Progenitor cell of endocrine pancreas (in vitro differentiated cells): Measurements from ENCODE around the gene JMJD6. TPM values are rescaled to one million over a fixed set of nuclear protein-coding genes. Genes with fewer than 3 reads are reported as not detected.

ENCODE experiments used
- DNase-seq: peaks from one replicate; pipeline ENCODE4 v3.0.0; 2021; ENCODE audit warnings: low spot score; ENCODE audit not compliant: unreplicated experiment
- H3K27ac Mint-ChIP-seq: 2 replicates; pipeline ENCODE4 v1.8.0; 2021; ENCODE audit warnings: mild to moderate bottlenecking, moderate library complexity, mixed read lengths
- H3K27me3 Mint-ChIP-seq: 2 replicates; pipeline ENCODE4 v1.8.0; 2021; ENCODE audit warnings: mixed read lengths
- H3K36me3 Mint-ChIP-seq: 2 replicates; pipeline ENCODE4 v1.8.0; 2022; ENCODE audit warnings: mixed read lengths; ENCODE audit not compliant: insufficient read depth
- H3K4me1 Mint-ChIP-seq: 2 replicates; pipeline ENCODE4 v1.8.0; 2021; ENCODE audit warnings: low read depth, mixed read lengths
- H3K4me3 Mint-ChIP-seq: 2 replicates; pipeline ENCODE4 v1.8.0; 2021; ENCODE audit warnings: low read depth, mild to moderate bottlenecking, moderate library complexity, mixed read lengths
- H3K9me3 Mint-ChIP-seq: 2 replicates; pipeline ENCODE4 v1.8.0; 2021; ENCODE audit warnings: low read depth, mixed read lengths
- CTCF ChIP-seq: fragments of 200-600 bp; sonication (generic); IDR thresholded peaks from one replicate; pipeline ENCODE4 v1.5.0; 2021; ENCODE audit warnings: antibody characterized with exemption, mild to moderate bottlenecking; ENCODE audit not compliant: unreplicated experiment
- total RNA-seq: library from RNA; stranded (reverse); gene quantifications from 2 replicates; pipeline ENCODE4 v1.2.1, GENCODE V29; 2021

Gene JMJD6
- total RNA-seq, 1 donor from 2014 or later: 25.6 TPM

GRCh38 chr17:76689859-76690258 lies 36.5 kb downstream of the JMJD6 start:
- Mint-ChIP-seq H3K27me3 (no peaks in the 10 kb centered on the region), H3K27ac (no peak overlapping the region), H3K4me1 (peaks cover 20% of the 10 kb centered on the region), H3K9me3 (no peaks in the 10 kb centered on the region), H3K36me3 (peaks cover 7% of the 10 kb centered on the region), H3K4me3 (no peak overlapping the region)
- no peak for TF ChIP-seq CTCF
- DNase-seq: no peak

- TF ChIP-seq CTCF: no peak
- Mint-ChIP-seq H3K4me3 (no peak overlapping the region), H3K4me1 (peaks cover 20% of the 10 kb centered on the region), H3K27ac (no peak overlapping the region), H3K36me3 (peaks cover 7% of the 10 kb centered on the region), H3K9me3 (no peaks in the 10 kb centered on the region), H3K27me3 (no peaks in the 10 kb centered on the region)
- DNase-seq: no peak
Observed at GRCh38 chr17:76688165-76688622, 38.2 kb downstream of the JMJD6 start.

GRCh38 chr17:76687298-76688164 lies 38.9 kb downstream of the JMJD6 start:
- Mint-ChIP-seq H3K36me3 (peaks cover 7% of the 10 kb centered on the region), H3K27me3 (no peaks in the 10 kb centered on the region), H3K27ac (peak overlapping the region; percentile 50), H3K4me1 (peaks cover 18% of the 10 kb centered on the region), H3K9me3 (no peaks in the 10 kb centered on the region), H3K4me3 (no peak overlapping the region)
- no peak for DNase-seq
- TF ChIP-seq CTCF: no peak

- peaks cover 9% of the 10 kb centered on the region for H3K36me3 Mint-ChIP-seq
- no peaks in the 10 kb centered on the region for H3K9me3 Mint-ChIP-seq
- peak overlapping the region; percentile 69 for H3K27ac Mint-ChIP-seq
- DNase-seq: no peak
- TF ChIP-seq CTCF: no peak
- H3K4me1 Mint-ChIP-seq: peaks cover 16% of the 10 kb centered on the region
- H3K27me3 Mint-ChIP-seq: no peaks in the 10 kb centered on the region
- H3K4me3 Mint-ChIP-seq: no peak overlapping the region
Observed at GRCh38 chr17:76686538-76687297, 39.7 kb downstream of the JMJD6 start.

- no peaks in the 10 kb centered on the region for H3K9me3 Mint-ChIP-seq
- H3K4me1 Mint-ChIP-seq: peaks cover 11% of the 10 kb centered on the region
- TF ChIP-seq CTCF: no peak
- H3K36me3 Mint-ChIP-seq: peaks cover 10% of the 10 kb centered on the region
- H3K27ac Mint-ChIP-seq: no peak overlapping the region
- no peak for DNase-seq
- no peak overlapping the region for H3K4me3 Mint-ChIP-seq
- no peaks in the 10 kb centered on the region for H3K27me3 Mint-ChIP-seq
Observed at GRCh38 chr17:76685846-76686245, 40.6 kb downstream of the JMJD6 start.
